Caco-2 (cell line): ENCODE measurements around the gene ERC1. TPM values are rescaled to one million over a fixed set of nuclear protein-coding genes. Genes with fewer than 3 reads are reported as not detected.

ENCODE experiments used
- BruUV-seq: library from RNA; stranded (reverse); fragments of 400-500 nt; replicated peaks from 2 replicates; lab custom pipeline; 2021; lab: Mats Ljungman, UMichigan
- CTCF ChIA-PET: fragments of 300-600 bp; sonication (Branson Sonifier 250); formaldehyde crosslinking; loops from one replicate; lab custom pipeline; 2022; ENCODE audit warnings: antibody characterized with exemption; lab: Charles Lee
- POLR2A ChIA-PET: fragments of 300-600 bp; sonication (Branson Sonifier 250); formaldehyde crosslinking; loops from one replicate; lab custom pipeline; 2022; ENCODE audit warnings: antibody characterized with exemption; lab: Charles Lee
- DNase-seq, 2 experiments: peaks; one replicate each; pipeline versions ENCODE4 v3.0.0 to v3.0.0-alpha.2; 2020 to 2022
- H3K27me3 ChIP-seq: replicated peaks from 2 replicates; pipeline ENCODE4 v1.6.0; 2011; ENCODE audit warnings: low read length; ENCODE audit not compliant: control insufficient read depth, insufficient read depth
- H3K36me3 ChIP-seq: 2 replicates; pipeline ENCODE4 v1.5.1; 2011; ENCODE audit warnings: low read length; ENCODE audit not compliant: control insufficient read depth, insufficient read depth
- H3K4me1 ChIP-seq: fragments of 250-450 bp; sonication (Bioruptor Pico); 2 replicates; pipeline ENCODE4 v1.5.1; 2020; ENCODE audit warnings: mild to moderate bottlenecking
- H3K4me3 ChIP-seq: 2 replicates; pipeline ENCODE4 v1.5.1; 2011; ENCODE audit warnings: low read depth, mild to moderate bottlenecking, control low read depth, low read length
- H3K9me3 ChIP-seq: fragments of 250-450 bp; sonication (Bioruptor Pico); 2 replicates; pipeline ENCODE4 v1.5.1; 2020; ENCODE audit warnings: mild to moderate bottlenecking, moderate library complexity
- H3K27ac Mint-ChIP-seq: one replicate; pipeline ENCODE4 v1.8.0; 2022; ENCODE audit warnings: mixed read lengths; ENCODE audit not compliant: unreplicated experiment
- H3K27me3 Mint-ChIP-seq: one replicate; pipeline ENCODE4 v1.8.0; 2022; ENCODE audit warnings: mixed read lengths; ENCODE audit not compliant: insufficient read depth, unreplicated experiment
- H3K36me3 Mint-ChIP-seq: one replicate; pipeline ENCODE4 v1.8.0; 2022; ENCODE audit warnings: mild to moderate bottlenecking, mixed read lengths; ENCODE audit not compliant: insufficient read depth, unreplicated experiment
- H3K4me1 Mint-ChIP-seq: one replicate; pipeline ENCODE4 v1.8.0; 2022; ENCODE audit warnings: low read depth, mixed read lengths; ENCODE audit not compliant: unreplicated experiment
- H3K4me3 Mint-ChIP-seq: one replicate; pipeline ENCODE4 v1.8.0; 2022; ENCODE audit warnings: mild to moderate bottlenecking, moderate library complexity, mixed read lengths; ENCODE audit not compliant: unreplicated experiment
- H3K9me3 Mint-ChIP-seq: one replicate; pipeline ENCODE4 v1.8.0; 2022; ENCODE audit warnings: mixed read lengths; ENCODE audit not compliant: unreplicated experiment
- CTCF ChIP-seq, 2 experiments: fragments of 200-600 bp in 1 of 2; IDR thresholded peaks; 1 replicate in 1 of 2; 2 replicates in 1 of 2; pipeline versions ENCODE4 v1.5.1 to v1.8.0; 2011 to 2022; ENCODE audit warnings: antibody characterized with exemption in 1 of 2, control low read depth in 1 of 2, inconsistent platforms in 1 of 2, low read depth in 1 of 2, low read length in 1 of 2, mild to moderate bottlenecking in 1 of 2, moderate library complexity in 1 of 2; ENCODE audit not compliant: insufficient read depth in 1 of 2, severe bottlenecking in 1 of 2, unreplicated experiment in 1 of 2
- intact Hi-C: fragments of 100-400 bp; cut with micrococcal nuclease; formaldehyde crosslinking; loops from one replicate; pipeline ENCODE4 v1.10.0; 2022; ENCODE audit not compliant: unreplicated experiment
- total RNA-seq: library from RNA; stranded (reverse); gene quantifications from 2 replicates; pipeline ENCODE4 v1.2.3, GENCODE V29; 2022

Gene ERC1
- total RNA-seq, 1 experiment from 2014 or later = 88.4 TPM

GRCh38 chr12:954741-955140 lies 36.3 kb upstream of the ERC1 start:
- Histone ChIP-seq H3K9me3 (no peaks in the 10 kb centered on the region), H3K4me1 (peaks cover 18% of the 10 kb centered on the region), H3K36me3 (no peaks in the 10 kb centered on the region; the same call in 1 of the 2 replicates), H3K27me3 (no peaks in the 10 kb centered on the region), H3K4me3 (no peak overlapping the region)
- H3K36me3 Mint-ChIP-seq = peaks cover 10% of the 10 kb centered on the region
- H3K4me1 Mint-ChIP-seq = peaks cover 12% of the 10 kb centered on the region
- POLR2A ChIA-PET = no interaction called here
- no peak for DNase-seq
- no peaks in the 10 kb centered on the region for H3K27me3 Mint-ChIP-seq
- CTCF ChIA-PET = no interaction called here
- no peak for TF ChIP-seq CTCF (IDR thresholded peaks at IDR 0.05; ENCODE audit: insufficient read depth in 1 of 2, low read depth in 1 of 2, low read length in 1 of 2, severe bottlenecking in 1 of 2, unreplicated experiment in 1 of 2)
- no peak overlapping the region for H3K4me3 Mint-ChIP-seq
- BruUV-seq = no TSS peak
- no peak overlapping the region for H3K27ac Mint-ChIP-seq
- intact Hi-C loops = loop anchor here (5.0 kb wide), 1 partner anchor 138 kb away; no protein-coding TSS in a partner anchor
- H3K9me3 Mint-ChIP-seq = no peaks in the 10 kb centered on the region

GRCh38 chr12:955939-956338 lies 35.1 kb upstream of the ERC1 start:
- Mint-ChIP-seq H3K36me3 (peaks cover 3% of the 10 kb centered on the region), H3K9me3 (no peaks in the 10 kb centered on the region), H3K4me1 (peaks cover 8% of the 10 kb centered on the region), H3K4me3 (no peak overlapping the region), H3K27me3 (no peaks in the 10 kb centered on the region), H3K27ac (no peak overlapping the region)
- intact Hi-C loops = no loop called here
- POLR2A ChIA-PET = no interaction called here
- Histone ChIP-seq H3K4me3 (no peak overlapping the region), H3K36me3 (no peaks in the 10 kb centered on the region; the same call in 1 of the 2 replicates), H3K9me3 (no peaks in the 10 kb centered on the region), H3K27me3 (no peaks in the 10 kb centered on the region), H3K4me1 (peaks cover 10% of the 10 kb centered on the region)
- TF ChIP-seq CTCF (IDR thresholded peaks at IDR 0.05; ENCODE audit: insufficient read depth in 1 of 2, low read depth in 1 of 2, low read length in 1 of 2, severe bottlenecking in 1 of 2, unreplicated experiment in 1 of 2) = no peak
- CTCF ChIA-PET = no interaction called here
- BruUV-seq = no TSS peak
- DNase-seq = no peak

GRCh38 chr12:958588-959123 lies 32.4 kb upstream of the ERC1 start:
- no TSS peak for BruUV-seq
- no peaks in the 10 kb centered on the region for H3K27me3 ChIP-seq
- H3K36me3 ChIP-seq = no peaks in the 10 kb centered on the region
- Mint-ChIP-seq H3K27me3 (no peaks in the 10 kb centered on the region), H3K4me3 (no peak overlapping the region), H3K4me1 (peaks cover 2% of the 10 kb centered on the region), H3K27ac (no peak overlapping the region), H3K36me3 (no peaks in the 10 kb centered on the region), H3K9me3 (no peaks in the 10 kb centered on the region)
- H3K9me3 ChIP-seq = no peaks in the 10 kb centered on the region
- no peak for TF ChIP-seq CTCF (IDR thresholded peaks at IDR 0.05; ENCODE audit: insufficient read depth in 1 of 2, low read depth in 1 of 2, low read length in 1 of 2, severe bottlenecking in 1 of 2, unreplicated experiment in 1 of 2)
- POLR2A ChIA-PET = no interaction called here
- H3K4me3 ChIP-seq = no peak overlapping the region
- no peak for DNase-seq
- CTCF ChIA-PET = no interaction called here
- H3K4me1 ChIP-seq = no peaks in the 10 kb centered on the region
- intact Hi-C loops = no loop called here
